CD14-positive monocyte (primary cell): ENCODE measurements around the gene SRCIN1. TPM values are rescaled to one million over a fixed set of nuclear protein-coding genes. Genes with fewer than 3 reads are reported as not detected.

Experiments used
- DNase-seq, 3 donors: peaks; one replicate each; pipeline ENCODE4 v3.0.0-alpha.2; 2011 to 2022
- H2AFZ ChIP-seq: 2 replicates; pipeline ENCODE4 v1.6.0; 2012; ENCODE audit warnings: mild to moderate bottlenecking, low read depth, low read length, inconsistent platforms; ENCODE audit not compliant: insufficient read depth, poor library complexity, severe bottlenecking
- H3K27ac ChIP-seq, 2 donors: 1 replicate in 1 of 2; 2 replicates in 1 of 2; pipeline ENCODE4 v1.5.1; 2012 to 2013; ENCODE audit warnings: low read length in 2 of 2, control low read depth in 1 of 2, inconsistent platforms in 1 of 2, low read depth in 1 of 2, mild to moderate bottlenecking in 1 of 2
- H3K27me3 ChIP-seq, 2 donors: one replicate each; pipeline versions ENCODE4 v1.6.0 to v1.6.1; 2011 to 2013; ENCODE audit warnings: low read length in 2 of 2; ENCODE audit not compliant: control insufficient read depth in 2 of 2, insufficient read depth in 2 of 2
- H3K36me3 ChIP-seq, 2 donors: replicated peaks in 1 of 2; 1 replicate in 1 of 2; 2 replicates in 1 of 2; pipeline versions ENCODE4 v1.5.1 to v1.6.1; 2012 to 2013; ENCODE audit warnings: low read length in 2 of 2, control low read depth in 1 of 2, inconsistent platforms in 1 of 2, mild to moderate bottlenecking in 1 of 2; ENCODE audit not compliant: insufficient read depth in 2 of 2, control insufficient read depth in 1 of 2
- H3K4me1 ChIP-seq, 2 donors: 1 replicate in 1 of 2; 2 replicates in 1 of 2; pipeline versions ENCODE4 v1.5.1 to v1.6.1; 2012 to 2013; ENCODE audit warnings: low read length in 2 of 2, control low read depth in 1 of 2, inconsistent platforms in 1 of 2, mild to moderate bottlenecking in 1 of 2, moderate library complexity in 1 of 2; ENCODE audit not compliant: insufficient read depth in 2 of 2, control insufficient read depth in 1 of 2
- H3K4me2 ChIP-seq: replicated peaks from 2 replicates; pipeline ENCODE3; 2012; ENCODE audit warnings: low read length, moderate library complexity, mild to moderate bottlenecking; ENCODE audit not compliant: poor library complexity, severe bottlenecking; ENCODE audit errors: extremely low read depth
- H3K4me3 ChIP-seq, 3 experiments: fragments of 200-600 bp in 1 of 3; sonication (generic) in 1 of 3; replicated peaks in 1 of 3; 1 replicate in 2 of 3; 2 replicates in 1 of 3; pipeline ENCODE4 v1.5.1; 2011 to 2013; ENCODE audit warnings: low read length in 3 of 3, mild to moderate bottlenecking in 3 of 3, control low read depth in 2 of 3, low read depth in 2 of 3, inconsistent platforms in 1 of 3, moderate library complexity in 1 of 3
- H3K79me2 ChIP-seq: 2 replicates; pipeline ENCODE4 v1.6.0; 2012; ENCODE audit warnings: mild to moderate bottlenecking, control low read depth, inconsistent platforms, low read length, moderate library complexity; ENCODE audit not compliant: insufficient read depth
- H3K9ac ChIP-seq: 2 replicates; pipeline ENCODE4 v1.6.0; 2017; ENCODE audit warnings: low read length, mild to moderate bottlenecking; ENCODE audit not compliant: insufficient read depth, poor library complexity, severe bottlenecking
- H3K9me3 ChIP-seq, 2 donors: replicated peaks in 1 of 2; 1 replicate in 1 of 2; 2 replicates in 1 of 2; pipeline versions ENCODE4 v1.5.1 to v1.6.1; 2012 to 2013; ENCODE audit warnings: low read length in 2 of 2, control low read depth in 1 of 2; ENCODE audit not compliant: control insufficient read depth in 1 of 2, insufficient read depth in 1 of 2
- H4K20me1 ChIP-seq: 2 replicates; pipeline ENCODE4 v1.6.0; 2012; ENCODE audit warnings: mild to moderate bottlenecking, low read length, control low read depth, moderate library complexity; ENCODE audit not compliant: insufficient read depth
- H3K27ac Mint-ChIP-seq, 7 donors: one replicate each; pipeline ENCODE4 v1.8.0; 2020; ENCODE audit warnings: mild to moderate bottlenecking in 7 of 7, mixed read lengths in 7 of 7, moderate library complexity in 6 of 7, inconsistent platforms in 2 of 7
- H3K27me3 Mint-ChIP-seq, 3 donors: one replicate each; pipeline ENCODE4 v1.8.0; 2021 to 2022; ENCODE audit warnings: low read depth in 3 of 3, mild to moderate bottlenecking in 3 of 3, mixed read lengths in 3 of 3, moderate library complexity in 3 of 3, inconsistent platforms in 1 of 3
- H3K36me3 Mint-ChIP-seq, 2 donors: one replicate each; pipeline ENCODE4 v1.8.0; 2020; ENCODE audit warnings: mixed read lengths in 2 of 2, inconsistent platforms in 1 of 2, mild to moderate bottlenecking in 1 of 2
- H3K4me1 Mint-ChIP-seq: one replicate; pipeline ENCODE4 v1.8.0; 2020; ENCODE audit warnings: mild to moderate bottlenecking, mixed read lengths
- H3K4me3 Mint-ChIP-seq, 2 donors: one replicate each; pipeline ENCODE4 v1.8.0; 2020; ENCODE audit warnings: mild to moderate bottlenecking in 2 of 2, mixed read lengths in 2 of 2, moderate library complexity in 1 of 2
- H3K9me3 Mint-ChIP-seq, 7 donors: one replicate each; pipeline ENCODE4 v1.8.0; 2020 to 2022; ENCODE audit warnings: mixed read lengths in 7 of 7, mild to moderate bottlenecking in 6 of 7, moderate library complexity in 6 of 7, inconsistent platforms in 2 of 7
- CTCF ChIP-seq: fragments of 200-600 bp; IDR thresholded peaks from one replicate; pipeline ENCODE4 v1.8.0; 2022; ENCODE audit warnings: antibody characterized with exemption, mild to moderate bottlenecking
- whole genome bisulfite sequencing: methylation state at CpG from one replicate; pipeline ENCODE4 v1.1.5; 2013; ENCODE audit warnings: missing lambda C conversion rate; ENCODE audit not compliant: insufficient coverage; 5-methylcytosine and 5-hydroxymethylcytosine counted together
- intact Hi-C, 2 donors: fragments of 100-400 bp; cut with micrococcal nuclease; formaldehyde crosslinking; loops; one replicate each; pipeline versions ENCODE4 v1.15.0 to v1.15.1; 2023
- polyA plus RNA-seq, 3 donors: library from polyadenylated mRNA; depleted of rRNA in 1 of 3; unstranded in 2 of 3; stranded (reverse) in 1 of 3; fragments of 300-500 nt in 2 of 3; fragments of >200 nt in 1 of 3; fragmentation: Illumina TruSeq in 2 of 3; gene quantifications; 1 replicate in 2 of 3; 2 replicates in 1 of 3; pipeline ENCODE4 v1.2.3, GENCODE V29; 2012 to 2021

The SRCIN1 gene
- polyA plus RNA-seq, 3 donors, result 0.01 TPM; not detected in 2

- Mint-ChIP-seq H3K36me3 (peaks cover 0 to 7% of the 10 kb centered on the region in 2 donors), H3K4me3 (peak overlapping the region in 1 of 2 donors; percentile 81), H3K27me3 (peaks cover 80 to 96% (median 93%) of the 10 kb centered on the region in 3 donors), H3K9me3 (peaks cover 1 to 22% (median 5%) of the 10 kb centered on the region in 7 donors), H3K4me1 (peaks cover 5% of the 10 kb centered on the region), H3K27ac (no peak overlapping the region)
- Histone ChIP-seq H3K36me3 (no peaks in the 10 kb centered on the region), H3K4me2 (no peak overlapping the region), H3K4me3 (no peak overlapping the region), H2AFZ (no peak overlapping the region), H3K9me3 (peaks cover 0 to 26% of the 10 kb centered on the region in 2 donors), H4K20me1 (no peaks in the 10 kb centered on the region), H3K27ac (no peak overlapping the region), H3K9ac (no peak overlapping the region), H3K27me3 (peaks cover 58 to 92% of the 10 kb centered on the region in 2 donors), H3K4me1 (no peaks in the 10 kb centered on the region), H3K79me2 (no peaks in the 10 kb centered on the region)
- 91% methylated on average over 17 of the region's 21 CpGs for WGBS
- intact Hi-C loops, result no loop called here
- DNase-seq, result no peak
- no peak for TF ChIP-seq CTCF
Observed at GRCh38 chr17:38569701-38570512, 35.8 kb downstream of the SRCIN1 start.

GRCh38 chr17:38568845-38569510 is 36.8 kb downstream of the SRCIN1 start:
- no peak overlapping the region for H3K27ac Mint-ChIP-seq
- DNase-seq, result no peak
- peaks cover 0 to 8% of the 10 kb centered on the region in 2 donors for H3K36me3 Mint-ChIP-seq
- peak overlapping the region in 1 of 2 donors; percentile 17 for H3K4me3 Mint-ChIP-seq
- Histone ChIP-seq H3K9ac (no peak overlapping the region), H2AFZ (no peak overlapping the region), H3K36me3 (no peaks in the 10 kb centered on the region), H3K79me2 (no peaks in the 10 kb centered on the region), H4K20me1 (no peaks in the 10 kb centered on the region), H3K4me3 (no peak overlapping the region), H3K27me3 (peaks cover 56 to 92% of the 10 kb centered on the region in 2 donors), H3K9me3 (peaks cover 0 to 23% of the 10 kb centered on the region in 2 donors), H3K4me1 (no peaks in the 10 kb centered on the region), H3K4me2 (no peak overlapping the region), H3K27ac (no peak overlapping the region)
- intact Hi-C loops, result no loop called here
- peaks cover 79 to 96% (median 93%) of the 10 kb centered on the region in 3 donors for H3K27me3 Mint-ChIP-seq
- 90% methylated on average over 7 of the region's 9 CpGs for WGBS
- peaks cover 1 to 24% (median 8%) of the 10 kb centered on the region in 7 donors for H3K9me3 Mint-ChIP-seq
- peaks cover 5% of the 10 kb centered on the region for H3K4me1 Mint-ChIP-seq
- TF ChIP-seq CTCF, result no peak
